ENCODE results near the gene PAAF1.

DNA sequence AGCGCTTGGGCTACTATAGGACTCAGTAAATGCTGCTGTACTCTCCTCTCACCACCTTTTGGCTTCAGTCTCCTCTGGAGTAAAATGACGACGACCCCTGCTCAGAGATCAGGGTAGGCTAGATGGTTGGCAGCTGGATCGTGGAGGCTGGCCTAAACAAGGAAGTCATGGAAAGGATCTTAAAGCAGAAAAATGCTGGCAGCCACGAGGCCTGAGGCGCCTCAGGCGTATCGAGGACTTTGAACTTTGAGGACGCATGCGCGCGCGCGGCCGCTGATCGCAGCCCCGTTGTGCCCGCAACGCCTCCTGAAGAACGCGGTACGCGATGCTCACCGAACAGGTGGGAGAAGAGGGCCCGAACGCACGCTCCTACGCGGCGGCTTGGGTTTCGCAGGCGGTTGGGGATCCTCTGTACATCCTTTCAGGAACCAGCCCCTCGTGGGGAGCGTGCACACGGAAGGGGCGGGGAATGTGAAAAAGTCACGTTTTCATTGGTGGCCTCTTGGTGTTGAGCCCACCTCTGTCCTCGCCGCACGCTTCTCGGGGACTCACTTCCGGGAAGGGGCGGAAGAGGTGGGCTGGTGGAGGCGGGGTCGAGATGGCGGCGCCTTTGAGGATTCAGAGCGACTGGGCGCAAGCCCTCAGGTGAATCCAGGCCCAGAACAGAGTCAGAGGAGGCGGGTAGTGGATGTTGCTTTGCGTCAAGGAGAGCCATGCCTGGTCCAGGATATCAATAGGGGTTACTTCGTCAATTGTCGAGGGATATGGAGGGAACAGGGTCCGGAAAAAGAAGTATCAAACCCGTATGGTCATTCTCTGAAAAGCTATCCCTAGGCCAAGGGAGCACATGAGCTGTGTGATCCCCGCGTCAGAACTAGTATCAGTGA is at the start of gene PAAF1, which contains the start of gene COA4:
- TF ChIP-seq CTCF (conservative IDR thresholded peaks at IDR 0.05 in 1 of 2, IDR thresholded peaks at IDR 0.05 in 1 of 2; ENCODE audit: extremely low read depth in 1 of 2, insufficient read depth in 1 of 2, low read depth in 1 of 2, low read length in 2 of 2) (no peak), EZH2 (IDR thresholded peaks at IDR 0.05; ENCODE audit: borderline replicate concordance, low read length) (no peak)
